Naive B cell (primary cell): ENCODE data around the gene HOXA13. TPM values are rescaled to one million over a fixed set of nuclear protein-coding genes. Genes with fewer than 3 reads are reported as not detected.
A peak's percentile ranks its signal among the peaks of the same experiment; 100 is the strongest.

Source experiments
- ATAC-seq, 2 donors: fragments of 150-1000 bp; cut with Tn5 transposase; 2 replicates each; pipeline ENCODE4 v1.10.0; 2021; ENCODE audit warnings: low read depth in 2 of 2, mild to moderate bottlenecking in 2 of 2, moderate library complexity in 2 of 2
- DNase-seq: peaks from one replicate; pipeline ENCODE4 v3.0.0; 2022
- H3K27ac Mint-ChIP-seq, 6 donors: one replicate each; pipeline ENCODE4 v1.8.0; 2020 to 2022; ENCODE audit warnings: mild to moderate bottlenecking in 6 of 6, mixed read lengths in 6 of 6, moderate library complexity in 5 of 6, inconsistent platforms in 2 of 6
- H3K27me3 Mint-ChIP-seq, 3 donors: one replicate each; pipeline ENCODE4 v1.8.0; 2021 to 2022; ENCODE audit warnings: mixed read lengths in 3 of 3, mild to moderate bottlenecking in 1 of 3
- H3K36me3 Mint-ChIP-seq, 2 donors: one replicate each; pipeline ENCODE4 v1.8.0; 2020 to 2022; ENCODE audit warnings: mixed read lengths in 2 of 2, inconsistent platforms in 1 of 2, mild to moderate bottlenecking in 1 of 2
- H3K4me1 Mint-ChIP-seq, 3 donors: one replicate each; pipeline ENCODE4 v1.8.0; 2020 to 2022; ENCODE audit warnings: mixed read lengths in 3 of 3, inconsistent platforms in 1 of 3, mild to moderate bottlenecking in 1 of 3, moderate library complexity in 1 of 3
- H3K4me3 Mint-ChIP-seq, 8 donors: one replicate each; pipeline ENCODE4 v1.8.0; 2020 to 2022; ENCODE audit warnings: mild to moderate bottlenecking in 8 of 8, mixed read lengths in 8 of 8, moderate library complexity in 8 of 8, inconsistent platforms in 2 of 8
- H3K9me3 Mint-ChIP-seq, 7 donors: one replicate each; pipeline ENCODE4 v1.8.0; 2020 to 2022; ENCODE audit warnings: mixed read lengths in 7 of 7, mild to moderate bottlenecking in 5 of 7, inconsistent platforms in 2 of 7, moderate library complexity in 1 of 7
- polyA plus RNA-seq, 6 donors: library from polyadenylated mRNA; unstranded; fragments of 300-500 nt; fragmentation: Illumina TruSeq; gene quantifications; one replicate each; pipeline ENCODE4 v1.2.3, GENCODE V29; 2021; ENCODE audit warnings: low read depth in 6 of 6

Gene HOXA13
- polyA plus RNA-seq, 6 donors from 2014 or later: not detected

GRCh38 chr7:27170426-27171324 lies 29.2 kb downstream of the HOXA13 start:
- Mint-ChIP-seq H3K4me1 (peaks cover 24 to 29% (median 24%) of the 10 kb centered on the region in 3 donors), H3K36me3 (peaks cover 2 to 24% of the 10 kb centered on the region in 2 donors)
- no peak for ATAC-seq

GRCh38 chr7:27169658-27170425 lies 30.0 kb downstream of the HOXA13 start:
- peak overlapping the region in 2 of 8 donors; percentile 68 to 83 for H3K4me3 Mint-ChIP-seq
- peaks cover 22 to 27% (median 24%) of the 10 kb centered on the region in 3 donors for H3K4me1 Mint-ChIP-seq
- peak overlapping the region in 5 of 6 donors; percentile 31 to 91 (median 66) for H3K27ac Mint-ChIP-seq
- peaks cover 27 to 71% (median 45%) of the 10 kb centered on the region in 3 donors for H3K27me3 Mint-ChIP-seq
- peaks cover 5 to 28% (median 7%) of the 10 kb centered on the region in 7 donors for H3K9me3 Mint-ChIP-seq
- DNase-seq (no peak), ATAC-seq (no peak)
- H3K36me3 Mint-ChIP-seq: peaks cover 4 to 24% of the 10 kb centered on the region in 2 donors

More at GRCh38 chr7:27170426-27171324, 29.2 kb downstream of the HOXA13 start:
- Mint-ChIP-seq H3K27me3 (peaks cover 30 to 76% (median 54%) of the 10 kb centered on the region in 3 donors), H3K9me3 (peaks cover 5 to 28% (median 7%) of the 10 kb centered on the region in 7 donors), H3K4me3 (peak overlapping the region in 2 of 8 donors; percentile 68 to 83), H3K27ac (peak overlapping the region in 5 of 6 donors; percentile 54 to 96 (median 76))
- no peak for DNase-seq

- DNase-seq (no peak), ATAC-seq (no peak)
- Mint-ChIP-seq H3K4me1 (peaks cover 28 to 32% (median 30%) of the 10 kb centered on the region in 3 donors), H3K27me3 (peaks cover 32 to 71% (median 54%) of the 10 kb centered on the region in 3 donors), H3K36me3 (peaks cover 4 to 24% of the 10 kb centered on the region in 2 donors), H3K4me3 (peak overlapping the region; percentile 1 to 87 (median 68)), H3K9me3 (peaks cover 5 to 34% (median 7%) of the 10 kb centered on the region in 7 donors), H3K27ac (peak overlapping the region in 5 of 6 donors; percentile 19 to 97 (median 90))
These were observed 31.5 kb downstream of the HOXA13 start for GRCh38 chr7:27168265-27168947.

- Mint-ChIP-seq H3K27ac (peak overlapping the region in 5 of 6 donors; percentile 27 to 97 (median 89)), H3K9me3 (peaks cover 5 to 34% (median 7%) of the 10 kb centered on the region in 7 donors), H3K4me1 (peaks cover 28 to 32% (median 30%) of the 10 kb centered on the region in 3 donors), H3K27me3 (peaks cover 36 to 77% (median 59%) of the 10 kb centered on the region in 3 donors), H3K36me3 (peaks cover 4 to 24% of the 10 kb centered on the region in 2 donors), H3K4me3 (peak overlapping the region in 3 of 8 donors; percentile 60 to 87 (median 76))
- no peak for DNase-seq
- no peak for ATAC-seq
These were observed 32.0 kb downstream of the HOXA13 start for GRCh38 chr7:27167916-27168264.

- H3K27ac Mint-ChIP-seq: peak overlapping the region in 4 of 6 donors; percentile 64 to 98 (median 93)
- H3K4me1 Mint-ChIP-seq: peaks cover 21 to 24% (median 23%) of the 10 kb centered on the region in 3 donors
- DNase-seq (no peak), ATAC-seq (no peak)
- H3K36me3 Mint-ChIP-seq: peaks cover 4 to 17% of the 10 kb centered on the region in 2 donors
- peaks cover 33 to 76% (median 57%) of the 10 kb centered on the region in 3 donors for H3K27me3 Mint-ChIP-seq
- H3K4me3 Mint-ChIP-seq: peak overlapping the region in 6 of 8 donors; percentile 16 to 87 (median 60)
- H3K9me3 Mint-ChIP-seq: peaks cover 0 to 28% (median 5%) of the 10 kb centered on the region in 7 donors
These were observed 33.1 kb downstream of the HOXA13 start for GRCh38 chr7:27166531-27167505.

GRCh38 chr7:27165996-27166530 lies 33.8 kb downstream of the HOXA13 start:
- peak overlapping the region in 4 of 6 donors; percentile 86 to 97 (median 88) for H3K27ac Mint-ChIP-seq
- peaks cover 30 to 74% (median 50%) of the 10 kb centered on the region in 3 donors for H3K27me3 Mint-ChIP-seq
- peaks cover 0 to 28% (median 5%) of the 10 kb centered on the region in 7 donors for H3K9me3 Mint-ChIP-seq
- H3K4me3 Mint-ChIP-seq: peak overlapping the region in 6 of 8 donors; percentile 42 to 66 (median 48)
- H3K4me1 Mint-ChIP-seq: peaks cover 17 to 21% (median 20%) of the 10 kb centered on the region in 3 donors
- peaks cover 4 to 14% of the 10 kb centered on the region in 2 donors for H3K36me3 Mint-ChIP-seq
- no peak for DNase-seq
- ATAC-seq: no peak

GRCh38 chr7:27165089-27165995 lies 34.5 kb downstream of the HOXA13 start, which contains the start of gene HOXA9:
Gene HOXA9, minus strand, starts transcription at chr7:27165537. Its CDS starts 80 bp downstream, at chr7:27165457.
- Mint-ChIP-seq H3K36me3 (peaks cover 4 to 14% of the 10 kb centered on the region in 2 donors), H3K9me3 (peaks cover 0 to 27% (median 5%) of the 10 kb centered on the region in 7 donors), H3K4me1 (peaks cover 16 to 24% (median 22%) of the 10 kb centered on the region in 3 donors), H3K4me3 (peak within 1 kb of the TSS in 7 of 8 donors; percentile 15 to 80 (median 64)), H3K27me3 (peaks cover 27 to 72% (median 46%) of the 10 kb centered on the region in 3 donors), H3K27ac (peak within 1 kb of the TSS in 4 of 6 donors; percentile 89 to 97 (median 94))
- ATAC-seq (no peak), DNase-seq (no peak)

GRCh38 chr7:27164367-27165088 lies 35.4 kb downstream of the HOXA13 start:
- no peak for DNase-seq
- no peak for ATAC-seq
- peaks cover 29 to 76% (median 49%) of the 10 kb centered on the region in 3 donors for H3K27me3 Mint-ChIP-seq

GRCh38 chr7:27164045-27164366 lies 35.9 kb downstream of the HOXA13 start:
- Mint-ChIP-seq H3K9me3 (peaks cover 0 to 26% (median 5%) of the 10 kb centered on the region in 7 donors), H3K4me1 (peaks cover 19 to 32% (median 30%) of the 10 kb centered on the region in 3 donors), H3K36me3 (peaks cover 4 to 13% of the 10 kb centered on the region in 2 donors), H3K27ac (peak overlapping the region in 4 of 6 donors; percentile 79 to 93 (median 92)), H3K4me3 (peak overlapping the region in 4 of 8 donors; percentile 26 to 80 (median 72)), H3K27me3 (peaks cover 31 to 76% (median 51%) of the 10 kb centered on the region in 3 donors)
- ATAC-seq (no peak), DNase-seq (no peak)

More at GRCh38 chr7:27164367-27165088, 35.4 kb downstream of the HOXA13 start:
- H3K4me3 Mint-ChIP-seq: peak overlapping the region in 5 of 8 donors; percentile 29 to 80 (median 69)
- H3K9me3 Mint-ChIP-seq: peaks cover 0 to 26% (median 5%) of the 10 kb centered on the region in 7 donors
- peak overlapping the region in 4 of 6 donors; percentile 79 to 96 (median 93) for H3K27ac Mint-ChIP-seq
- peaks cover 19 to 30% (median 28%) of the 10 kb centered on the region in 3 donors for H3K4me1 Mint-ChIP-seq
- H3K36me3 Mint-ChIP-seq: peaks cover 4 to 14% of the 10 kb centered on the region in 2 donors
